Breast epithelium (tissue), 4 donors: ENCODE measurements around the gene SLX4IP. TPM values are rescaled to one million over a fixed set of nuclear protein-coding genes. Genes with fewer than 3 reads are reported as not detected.

Source experiments
- DNase-seq, 2 donors: peaks; one replicate each; pipeline ENCODE4 v3.0.0-alpha.2; 2019; ENCODE audit warnings: low spot score in 2 of 2
- H3K27ac ChIP-seq, 2 donors: fragments of 200-600 bp; sonication (generic) in 1 of 2; one replicate each; pipeline ENCODE4 v1.5.1; 2016 to 2019; ENCODE audit warnings: mild to moderate bottlenecking in 1 of 2
- H3K27me3 ChIP-seq, 2 donors: fragments of 200-600 bp; sonication (generic) in 1 of 2; one replicate each; pipeline versions ENCODE4 v1.5.1 to v1.6.0; 2017 to 2019; ENCODE audit warnings: control low read depth in 1 of 2, mild to moderate bottlenecking in 1 of 2
- H3K36me3 ChIP-seq: fragments of 200-600 bp; one replicate; pipeline ENCODE4 v1.5.1; 2019
- H3K4me1 ChIP-seq, 2 donors: fragments of 200-600 bp; sonication (generic); one replicate each; pipeline ENCODE4 v1.5.1; 2016 to 2019; ENCODE audit warnings: control low read depth in 1 of 2
- H3K4me3 ChIP-seq, 3 donors: fragments of 200-600 bp; sonication (generic); 1 replicate in 2 of 3; 2 replicates in 1 of 3; pipeline ENCODE4 v1.5.1; 2016 to 2019; ENCODE audit warnings: mild to moderate bottlenecking in 3 of 3, moderate library complexity in 2 of 3
- H3K9me3 ChIP-seq, 2 donors: fragments of 200-600 bp; sonication (generic) in 1 of 2; one replicate each; pipeline ENCODE4 v1.5.1; 2016 to 2019; ENCODE audit warnings: control low read depth in 1 of 2
- POLR2A ChIP-seq: fragments of 450-650 bp; IDR thresholded peaks from one replicate; pipeline ENCODE4 v1.6.1; 2016; ENCODE audit warnings: antibody characterized with exemption, mild to moderate bottlenecking, moderate library complexity
- POLR2AphosphoS5 ChIP-seq, 3 donors: sonication (generic); formaldehyde crosslinking; IDR thresholded peaks; one replicate each; pipeline ENCODE4 v1.6.1; 2017; ENCODE audit warnings: antibody characterized with exemption in 3 of 3
- intact Hi-C: fragments of 100-400 bp; cut with DNase I; formaldehyde crosslinking; loops from one replicate; pipeline ENCODE4 v1.15.1; 2023; ENCODE audit warnings: low total_unique reads
- total RNA-seq, 3 donors: library from RNA; depleted of rRNA; stranded (reverse); fragments of >200 nt; gene quantifications; one replicate each; pipeline ENCODE4 v1.1.0, GENCODE V29; 2016
- TF ChIP-seq, protein P1 (sequence below), 3 donors: fragments of 450-650 bp; IDR thresholded peaks; one replicate each; pipeline ENCODE4 v1.5.1; 2016 to 2017; ENCODE audit warnings: antibody characterized with exemption in 3 of 3, mild to moderate bottlenecking in 3 of 3, moderate library complexity in 3 of 3

SLX4IP gene
- total RNA-seq, 3 donors from 2014 or later, result 4.2 to 6.9 (median 5.9) TPM

DNA sequence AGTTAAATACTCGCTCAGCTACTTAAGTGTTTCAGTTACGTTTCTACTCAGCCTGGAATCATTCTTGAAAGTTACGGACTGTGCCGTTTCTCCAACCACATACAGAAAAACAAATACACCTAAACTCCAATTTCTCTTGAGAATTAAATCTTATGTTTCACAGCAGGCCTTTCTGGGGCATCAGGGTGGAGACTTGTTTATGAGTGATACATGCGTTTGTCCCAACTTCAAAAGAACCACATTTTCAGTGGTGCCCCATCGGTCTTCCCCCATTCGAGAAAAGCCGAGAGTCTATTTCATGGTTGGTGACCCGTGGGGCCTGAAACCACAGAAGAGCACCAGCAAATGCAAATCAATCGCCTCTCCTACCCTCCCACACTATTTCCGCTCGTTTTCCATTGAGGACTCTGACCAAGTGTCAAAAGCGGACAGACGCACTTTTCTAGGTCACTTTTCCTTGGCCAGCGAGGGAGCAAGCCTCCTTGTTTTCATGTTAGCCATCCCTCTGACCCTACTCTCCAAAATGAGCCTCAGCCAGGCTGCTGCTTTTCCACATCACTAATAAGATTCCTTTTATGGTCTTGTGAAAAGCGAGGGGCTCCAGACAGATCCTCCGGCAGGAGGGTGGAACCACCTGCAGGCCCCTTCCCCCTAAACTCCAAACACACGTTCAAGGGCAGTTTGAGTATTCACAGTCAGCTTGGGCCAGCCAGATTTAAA is 235.6 kb downstream of the SLX4IP start:
- Histone ChIP-seq H3K36me3 (no peaks in the 10 kb centered on the region), H3K9me3 (no peaks in the 10 kb centered on the region), H3K4me1 (peaks cover 4% of the 10 kb centered on the region in 2 donors), H3K27me3 (no peaks in the 10 kb centered on the region), H3K27ac (peak overlapping the region; percentile 96 to 98), H3K4me3 (peak overlapping the region; percentile 86 to 93 (median 87))
- peak in 1 of 3 donors; percentile 17 for TF ChIP-seq POLR2AphosphoS5 (IDR thresholded peaks at IDR 0.05)
- no peak for TF ChIP-seq POLR2A
- intact Hi-C loops, result loop anchor here (10.0 kb wide), 2 partner anchors 106 to 1406 kb away; no protein-coding TSS in a partner anchor
- no peak for DNase-seq

DNA sequence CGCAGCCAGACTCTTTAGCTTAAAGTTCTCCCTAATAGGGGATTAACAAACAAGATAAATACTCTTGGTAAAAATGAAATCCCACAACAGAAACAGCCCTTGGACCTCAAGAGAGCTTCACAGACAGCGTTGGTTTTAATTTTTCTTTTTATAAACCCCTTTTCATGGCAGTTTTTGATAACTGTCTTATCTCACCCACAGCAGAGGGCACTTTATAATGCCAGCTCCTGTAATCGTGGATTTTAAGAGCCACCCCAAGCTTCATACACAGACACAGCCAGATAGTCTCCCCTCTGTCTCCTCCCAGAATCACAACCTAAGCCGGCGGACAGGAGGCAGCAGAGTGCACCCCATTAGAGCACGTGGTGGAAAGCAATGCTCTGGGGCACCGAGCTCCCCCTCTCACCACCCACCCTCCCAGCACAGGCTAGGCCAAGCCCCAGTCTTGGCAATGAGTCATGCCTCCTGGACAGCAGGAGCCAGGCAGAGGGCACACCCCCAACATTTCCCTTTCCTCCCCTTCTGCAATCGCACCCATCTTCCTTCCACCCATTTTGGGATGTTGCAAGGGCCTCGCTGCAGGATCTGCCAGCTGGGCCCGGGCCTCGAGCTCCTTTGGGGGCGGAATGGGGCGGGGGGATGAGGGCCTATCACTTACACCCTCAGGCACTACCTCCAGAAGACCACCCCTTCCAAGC is 236.3 kb downstream of the SLX4IP start:
- no peaks in the 10 kb centered on the region for H3K9me3 ChIP-seq
- peaks cover 0 to under 1% of the 10 kb centered on the region in 2 donors for H3K4me1 ChIP-seq
- TF ChIP-seq, protein P1, sequence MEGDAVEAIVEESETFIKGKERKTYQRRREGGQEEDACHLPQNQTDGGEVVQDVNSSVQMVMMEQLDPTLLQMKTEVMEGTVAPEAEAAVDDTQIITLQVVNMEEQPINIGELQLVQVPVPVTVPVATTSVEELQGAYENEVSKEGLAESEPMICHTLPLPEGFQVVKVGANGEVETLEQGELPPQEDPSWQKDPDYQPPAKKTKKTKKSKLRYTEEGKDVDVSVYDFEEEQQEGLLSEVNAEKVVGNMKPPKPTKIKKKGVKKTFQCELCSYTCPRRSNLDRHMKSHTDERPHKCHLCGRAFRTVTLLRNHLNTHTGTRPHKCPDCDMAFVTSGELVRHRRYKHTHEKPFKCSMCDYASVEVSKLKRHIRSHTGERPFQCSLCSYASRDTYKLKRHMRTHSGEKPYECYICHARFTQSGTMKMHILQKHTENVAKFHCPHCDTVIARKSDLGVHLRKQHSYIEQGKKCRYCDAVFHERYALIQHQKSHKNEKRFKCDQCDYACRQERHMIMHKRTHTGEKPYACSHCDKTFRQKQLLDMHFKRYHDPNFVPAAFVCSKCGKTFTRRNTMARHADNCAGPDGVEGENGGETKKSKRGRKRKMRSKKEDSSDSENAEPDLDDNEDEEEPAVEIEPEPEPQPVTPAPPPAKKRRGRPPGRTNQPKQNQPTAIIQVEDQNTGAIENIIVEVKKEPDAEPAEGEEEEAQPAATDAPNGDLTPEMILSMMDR (IDR thresholded peaks at IDR 0.05), result peak; percentile 46 to 56 (median 49)
- TF ChIP-seq POLR2A (no peak), POLR2AphosphoS5 (IDR thresholded peaks at IDR 0.05) (peak; percentile 8 to 86 (median 76))
- peak; percentile 75 to 80 for DNase-seq
- H3K36me3 ChIP-seq, result no peaks in the 10 kb centered on the region
- H3K27ac ChIP-seq, result peak overlapping the region; percentile 96 to 98
- H3K27me3 ChIP-seq, result no peaks in the 10 kb centered on the region
- intact Hi-C loops, result loop anchor here (10.0 kb wide), 2 partner anchors 107 to 1407 kb away; no protein-coding TSS in a partner anchor
- peak overlapping the region; percentile 86 to 93 (median 87) for H3K4me3 ChIP-seq

DNA sequence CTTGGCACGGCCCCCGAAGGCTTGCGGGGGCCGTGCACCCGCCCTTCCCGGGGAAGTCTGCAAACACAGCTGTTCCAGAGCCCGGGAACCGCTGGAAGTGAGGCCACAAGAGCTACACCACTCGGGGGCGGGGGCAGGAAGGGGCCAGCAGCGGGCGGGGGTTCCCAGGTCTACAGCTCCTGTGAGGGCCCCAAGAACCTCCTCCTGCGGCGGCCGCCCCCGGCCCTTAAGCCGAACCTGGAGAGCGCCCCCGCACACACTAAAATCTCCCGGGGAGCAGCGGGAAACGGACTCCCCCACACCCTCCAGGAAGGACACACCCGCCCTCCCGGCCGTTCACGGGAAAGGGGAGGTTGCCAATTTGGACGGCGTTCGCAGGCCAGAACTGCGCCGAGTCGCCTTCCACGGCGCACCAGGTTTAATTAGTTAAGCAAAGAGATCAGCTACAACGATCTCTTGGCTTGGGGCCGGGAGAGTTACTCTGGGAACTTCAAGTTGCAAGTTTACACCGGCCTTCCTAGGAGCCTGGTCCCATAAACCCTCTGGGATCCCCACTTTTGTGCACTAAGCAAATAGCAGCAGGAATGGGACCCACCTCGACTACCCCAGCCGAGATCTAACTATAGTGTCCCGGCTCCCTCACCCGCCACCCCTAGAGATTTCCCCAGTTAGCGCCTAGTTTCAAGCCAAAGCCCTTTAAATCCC is 237.0 kb downstream of the SLX4IP start:
- peak; percentile 44 to 77 for DNase-seq
- Histone ChIP-seq H3K27ac (peak overlapping the region; percentile 96 to 98), H3K27me3 (no peaks in the 10 kb centered on the region), H3K4me1 (no peaks in the 10 kb centered on the region), H3K36me3 (no peaks in the 10 kb centered on the region), H3K9me3 (no peaks in the 10 kb centered on the region), H3K4me3 (peak overlapping the region; percentile 86 to 93 (median 87))
- no peak for TF ChIP-seq POLR2A
- peak; percentile 8 to 14 (median 13) for TF ChIP-seq POLR2AphosphoS5 (IDR thresholded peaks at IDR 0.05)
- intact Hi-C loops, result loop anchor here (10.0 kb wide), 2 partner anchors 107 to 1407 kb away; no protein-coding TSS in a partner anchor

DNA sequence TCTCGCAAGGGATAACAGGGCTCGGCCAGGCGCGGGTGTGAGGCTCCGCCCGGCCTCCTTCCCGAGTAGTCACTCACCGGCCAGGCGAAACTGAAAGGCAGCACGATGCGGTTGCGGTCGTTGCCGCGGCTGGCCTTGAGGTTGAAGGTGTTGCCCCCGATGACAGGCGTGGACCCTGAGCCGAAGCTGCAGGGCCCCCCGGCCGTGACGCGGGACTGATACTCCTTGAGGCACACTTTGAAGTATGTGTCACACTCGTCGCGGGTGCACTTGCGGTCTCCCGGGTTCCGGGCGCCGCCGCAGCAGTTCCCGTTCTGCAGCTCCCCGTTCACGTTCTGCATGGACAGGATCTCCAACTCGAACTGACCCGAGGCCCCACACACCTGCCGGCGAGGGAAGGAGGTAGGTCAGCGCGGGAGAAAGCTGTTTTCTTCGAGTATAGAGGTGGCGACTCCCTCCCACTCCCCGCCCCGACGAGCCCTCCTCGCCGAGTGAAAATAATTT is 237.6 kb downstream of the SLX4IP start:
- intact Hi-C loops, result loop anchor here (10.0 kb wide), 2 partner anchors 108 to 1408 kb away; no protein-coding TSS in a partner anchor
- Histone ChIP-seq H3K27ac (peak overlapping the region; percentile 96 to 98), H3K36me3 (no peaks in the 10 kb centered on the region), H3K9me3 (no peaks in the 10 kb centered on the region), H3K4me3 (peak overlapping the region; percentile 86 to 93 (median 87)), H3K4me1 (no peaks in the 10 kb centered on the region), H3K27me3 (no peaks in the 10 kb centered on the region)
- TF ChIP-seq POLR2AphosphoS5 (IDR thresholded peaks at IDR 0.05) (no peak), POLR2A (no peak)
- TF ChIP-seq, protein P1 (IDR thresholded peaks at IDR 0.05), result no peak
- DNase-seq, result peak in 1 of 2 donors; percentile 56

DNA sequence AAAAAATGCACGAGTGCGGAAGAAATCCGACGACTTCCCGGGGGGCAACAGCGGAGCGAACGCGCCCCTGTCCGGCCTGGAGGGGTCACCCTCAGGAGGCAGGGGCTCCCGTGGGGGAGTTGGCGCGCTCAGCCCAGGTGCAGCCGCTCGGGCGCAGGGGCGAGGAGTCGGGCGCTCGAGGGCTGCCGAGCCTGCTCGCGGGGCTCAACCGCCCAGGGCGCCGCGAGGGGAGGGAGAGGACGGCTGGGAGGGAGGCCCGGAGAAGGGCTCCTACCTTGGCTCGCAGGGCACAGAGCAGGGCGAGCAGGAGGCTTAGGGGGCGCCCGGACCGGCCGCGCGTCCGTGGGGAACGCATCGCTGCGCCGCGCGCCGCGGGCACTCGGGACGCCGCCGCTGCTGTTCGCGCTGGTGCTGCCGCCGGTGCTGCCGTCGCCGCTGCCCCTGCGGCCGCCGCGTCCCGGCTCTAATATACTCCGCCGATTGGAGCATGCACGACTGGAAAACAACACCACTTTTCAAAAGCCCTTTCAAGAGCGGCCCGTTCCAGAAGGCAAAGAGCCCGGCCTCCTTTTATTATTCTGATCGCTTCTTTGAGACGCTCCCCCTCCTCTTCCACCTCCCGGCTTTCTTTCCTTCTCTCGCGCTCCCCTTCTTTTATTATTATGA is 238.2 kb downstream of the SLX4IP start:
- TF ChIP-seq, protein P1 (IDR thresholded peaks at IDR 0.05), result no peak
- TF ChIP-seq POLR2AphosphoS5 (IDR thresholded peaks at IDR 0.05) (no peak), POLR2A (no peak)
- Histone ChIP-seq H3K4me3 (peak overlapping the region; percentile 86 to 93 (median 87)), H3K27me3 (no peaks in the 10 kb centered on the region), H3K27ac (peak overlapping the region; percentile 96 to 98), H3K36me3 (no peaks in the 10 kb centered on the region), H3K9me3 (no peaks in the 10 kb centered on the region), H3K4me1 (no peaks in the 10 kb centered on the region)
- DNase-seq, result no peak
- intact Hi-C loops, result loop anchor here (10.0 kb wide), 2 partner anchors 109 to 1409 kb away; no protein-coding TSS in a partner anchor
